KOPT-K1 (cell line): Measurements from ENCODE around the gene PSME4.
"Not testable (repeated sequence)": the region's sequence is repeated elsewhere in the genome, so short reads cannot be mapped to it uniquely, and the experiment has no call there.

Experiments used
- H3K27ac ChIP-seq: fragments of 200-600 bp; sonication (generic); 2 replicates; pipeline ENCODE4 v1.5.1; 2016; ENCODE audit warnings: antibody characterized with exemption, mild to moderate bottlenecking, low read depth, low read length; ENCODE audit not compliant: poor library complexity, severe bottlenecking
- H3K36me3 ChIP-seq: fragments of 200-600 bp; sonication (generic); 2 replicates; pipeline ENCODE4 v1.5.1; 2017; ENCODE audit warnings: antibody characterized with exemption, mild to moderate bottlenecking, low read length, moderate library complexity; ENCODE audit not compliant: insufficient read depth
- H3K9me3 ChIP-seq: fragments of 200-600 bp; sonication (generic); 2 replicates; pipeline ENCODE4 v1.5.1; 2017; ENCODE audit warnings: antibody characterized with exemption, low read length, mild to moderate bottlenecking; ENCODE audit not compliant: insufficient read depth, poor library complexity, severe bottlenecking

Gene PSME4

GRCh38 chr2:53941749-53942148 is 29.0 kb downstream of the PSME4 start:
- Histone ChIP-seq H3K9me3 (no peaks in the 10 kb centered on the region), H3K36me3 (peaks cover 77% of the 10 kb centered on the region), H3K27ac (no peak overlapping the region)

GRCh38 chr2:53939656-53940055 is 31.1 kb downstream of the PSME4 start:
- H3K27ac ChIP-seq, result no peak overlapping the region
- H3K9me3 ChIP-seq, result no peaks in the 10 kb centered on the region
- peaks cover 80% of the 10 kb centered on the region for H3K36me3 ChIP-seq

GRCh38 chr2:53938904-53939303 is 31.9 kb downstream of the PSME4 start:
- no peak overlapping the region for H3K27ac ChIP-seq
- peaks cover 84% of the 10 kb centered on the region for H3K36me3 ChIP-seq
- no peaks in the 10 kb centered on the region for H3K9me3 ChIP-seq

- Histone ChIP-seq H3K9me3 (no peaks in the 10 kb centered on the region), H3K36me3 (peaks cover 97% of the 10 kb centered on the region), H3K27ac (no peak overlapping the region)
Measured at GRCh38 chr2:53933329-53933728, 37.5 kb downstream of the PSME4 start.

- not testable (repeated sequence) for H3K27ac ChIP-seq, H3K9me3 ChIP-seq
- peaks cover 96% of the 10 kb centered on the region for H3K36me3 ChIP-seq
Measured at GRCh38 chr2:53926321-53926720, 44.5 kb downstream of the PSME4 start.

GRCh38 chr2:53913721-53914120 is 57.1 kb downstream of the PSME4 start:
- peaks cover 80% of the 10 kb centered on the region for H3K36me3 ChIP-seq
- H3K27ac ChIP-seq, result peak overlapping the region; percentile 6
- H3K9me3 ChIP-seq, result no peaks in the 10 kb centered on the region

- no peak overlapping the region for H3K27ac ChIP-seq
- H3K36me3 ChIP-seq, result peaks cover 83% of the 10 kb centered on the region
- H3K9me3 ChIP-seq, result no peaks in the 10 kb centered on the region
Measured at GRCh38 chr2:53911434-53912189, 59.2 kb downstream of the PSME4 start.

GRCh38 chr2:53907582-53907981 is 63.2 kb downstream of the PSME4 start:
- H3K9me3 ChIP-seq, result no peaks in the 10 kb centered on the region
- no peak overlapping the region for H3K27ac ChIP-seq
- peaks cover 86% of the 10 kb centered on the region for H3K36me3 ChIP-seq

- Histone ChIP-seq H3K27ac (no peak overlapping the region), H3K9me3 (no peaks in the 10 kb centered on the region), H3K36me3 (peaks cover 97% of the 10 kb centered on the region)
Measured at GRCh38 chr2:53905396-53905795, 65.4 kb downstream of the PSME4 start.

- Histone ChIP-seq H3K36me3 (peaks cover 100% of the 10 kb centered on the region), H3K27ac (no peak overlapping the region), H3K9me3 (no peaks in the 10 kb centered on the region)
Measured at GRCh38 chr2:53903011-53903410, 67.8 kb downstream of the PSME4 start.

GRCh38 chr2:53901192-53901591 is 69.6 kb downstream of the PSME4 start:
- Histone ChIP-seq H3K27ac (no peak overlapping the region), H3K36me3 (peaks cover 100% of the 10 kb centered on the region), H3K9me3 (no peaks in the 10 kb centered on the region)

- peaks cover 100% of the 10 kb centered on the region for H3K36me3 ChIP-seq
- no peak overlapping the region for H3K27ac ChIP-seq
- no peaks in the 10 kb centered on the region for H3K9me3 ChIP-seq
Measured at GRCh38 chr2:53896864-53897263, 73.9 kb downstream of the PSME4 start.

- no peaks in the 10 kb centered on the region for H3K9me3 ChIP-seq
Measured at GRCh38 chr2:53886406-53887280, 84.2 kb downstream of the PSME4 start.

GRCh38 chr2:53884883-53885282 is 85.9 kb downstream of the PSME4 start:
- H3K27ac ChIP-seq, result no peak overlapping the region
- H3K36me3 ChIP-seq, result peaks cover 97% of the 10 kb centered on the region
- no peaks in the 10 kb centered on the region for H3K9me3 ChIP-seq

More at GRCh38 chr2:53886406-53887280, 84.2 kb downstream of the PSME4 start:
- H3K27ac ChIP-seq, result no peak overlapping the region
- H3K36me3 ChIP-seq, result peaks cover 97% of the 10 kb centered on the region

- Histone ChIP-seq H3K27ac (no peak overlapping the region), H3K9me3 (no peaks in the 10 kb centered on the region), H3K36me3 (peaks cover 95% of the 10 kb centered on the region)
Measured at GRCh38 chr2:53881986-53882385, 88.8 kb downstream of the PSME4 start.
